Breast epithelium (tissue), 4 donors: ENCODE measurements around the gene C3orf18. TPM values are rescaled to one million over a fixed set of nuclear protein-coding genes. Genes with fewer than 3 reads are reported as not detected.
A peak's percentile ranks its signal among the peaks of the same experiment; 100 is the strongest.

Source experiments
- DNase-seq, 2 donors: peaks; one replicate each; pipeline ENCODE4 v3.0.0-alpha.2; 2019; ENCODE audit warnings: low spot score in 2 of 2
- H3K27ac ChIP-seq, 2 donors: fragments of 200-600 bp; sonication (generic) in 1 of 2; one replicate each; pipeline ENCODE4 v1.5.1; 2016 to 2019; ENCODE audit warnings: mild to moderate bottlenecking in 1 of 2
- H3K27me3 ChIP-seq, 2 donors: fragments of 200-600 bp; sonication (generic) in 1 of 2; one replicate each; pipeline versions ENCODE4 v1.5.1 to v1.6.0; 2017 to 2019; ENCODE audit warnings: control low read depth in 1 of 2, mild to moderate bottlenecking in 1 of 2
- H3K36me3 ChIP-seq: fragments of 200-600 bp; one replicate; pipeline ENCODE4 v1.5.1; 2019
- H3K4me1 ChIP-seq, 2 donors: fragments of 200-600 bp; sonication (generic); one replicate each; pipeline ENCODE4 v1.5.1; 2016 to 2019; ENCODE audit warnings: control low read depth in 1 of 2
- H3K4me3 ChIP-seq, 3 donors: fragments of 200-600 bp; sonication (generic); 1 replicate in 2 of 3; 2 replicates in 1 of 3; pipeline ENCODE4 v1.5.1; 2016 to 2019; ENCODE audit warnings: mild to moderate bottlenecking in 3 of 3, moderate library complexity in 2 of 3
- H3K9me3 ChIP-seq, 2 donors: fragments of 200-600 bp; sonication (generic) in 1 of 2; one replicate each; pipeline ENCODE4 v1.5.1; 2016 to 2019; ENCODE audit warnings: control low read depth in 1 of 2
- POLR2A ChIP-seq: fragments of 450-650 bp; IDR thresholded peaks from one replicate; pipeline ENCODE4 v1.6.1; 2016; ENCODE audit warnings: antibody characterized with exemption, mild to moderate bottlenecking, moderate library complexity
- POLR2AphosphoS5 ChIP-seq, 3 donors: sonication (generic); formaldehyde crosslinking; IDR thresholded peaks; one replicate each; pipeline ENCODE4 v1.6.1; 2017; ENCODE audit warnings: antibody characterized with exemption in 3 of 3
- intact Hi-C: fragments of 100-400 bp; cut with DNase I; formaldehyde crosslinking; loops from one replicate; pipeline ENCODE4 v1.15.1; 2023; ENCODE audit warnings: low total_unique reads
- total RNA-seq, 3 donors: library from RNA; depleted of rRNA; stranded (reverse); fragments of >200 nt; gene quantifications; one replicate each; pipeline ENCODE4 v1.1.0, GENCODE V29; 2016
- TF ChIP-seq, protein P1 (sequence below), 3 donors: fragments of 450-650 bp; IDR thresholded peaks; one replicate each; pipeline ENCODE4 v1.5.1; 2016 to 2017; ENCODE audit warnings: antibody characterized with exemption in 3 of 3, mild to moderate bottlenecking in 3 of 3, moderate library complexity in 3 of 3

The C3orf18 gene
- total RNA-seq, 3 donors from 2014 or later, result 10.7 to 16.8 (median 15.1) TPM

DNA sequence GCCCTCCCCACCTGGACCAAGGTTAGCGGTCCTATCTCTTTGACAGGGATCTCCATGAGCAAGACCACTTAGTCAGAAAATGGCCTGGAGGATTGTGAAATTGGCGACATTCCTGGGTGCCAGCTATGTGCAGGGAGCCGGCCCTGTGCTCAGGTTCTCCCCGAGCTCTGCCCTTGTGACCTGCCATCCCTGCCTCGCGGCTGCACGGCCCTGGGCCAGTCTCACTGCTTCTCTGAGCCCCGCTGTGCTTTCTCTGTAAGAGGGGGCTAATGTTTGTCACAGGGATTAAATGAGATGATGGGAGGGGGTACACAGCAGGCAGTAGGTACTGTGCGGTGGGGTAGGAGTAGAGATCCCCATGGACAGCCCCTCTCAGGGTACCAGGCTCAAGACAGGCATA, 14.9 kb downstream of the C3orf18 start:
- Histone ChIP-seq H3K27ac (no peak overlapping the region), H3K4me3 (no peak overlapping the region), H3K36me3 (no peaks in the 10 kb centered on the region), H3K9me3 (no peaks in the 10 kb centered on the region), H3K27me3 (no peaks in the 10 kb centered on the region), H3K4me1 (no peaks in the 10 kb centered on the region)
- DNase-seq, result no peak
- intact Hi-C loops, result no loop called here
- TF ChIP-seq, protein P1, sequence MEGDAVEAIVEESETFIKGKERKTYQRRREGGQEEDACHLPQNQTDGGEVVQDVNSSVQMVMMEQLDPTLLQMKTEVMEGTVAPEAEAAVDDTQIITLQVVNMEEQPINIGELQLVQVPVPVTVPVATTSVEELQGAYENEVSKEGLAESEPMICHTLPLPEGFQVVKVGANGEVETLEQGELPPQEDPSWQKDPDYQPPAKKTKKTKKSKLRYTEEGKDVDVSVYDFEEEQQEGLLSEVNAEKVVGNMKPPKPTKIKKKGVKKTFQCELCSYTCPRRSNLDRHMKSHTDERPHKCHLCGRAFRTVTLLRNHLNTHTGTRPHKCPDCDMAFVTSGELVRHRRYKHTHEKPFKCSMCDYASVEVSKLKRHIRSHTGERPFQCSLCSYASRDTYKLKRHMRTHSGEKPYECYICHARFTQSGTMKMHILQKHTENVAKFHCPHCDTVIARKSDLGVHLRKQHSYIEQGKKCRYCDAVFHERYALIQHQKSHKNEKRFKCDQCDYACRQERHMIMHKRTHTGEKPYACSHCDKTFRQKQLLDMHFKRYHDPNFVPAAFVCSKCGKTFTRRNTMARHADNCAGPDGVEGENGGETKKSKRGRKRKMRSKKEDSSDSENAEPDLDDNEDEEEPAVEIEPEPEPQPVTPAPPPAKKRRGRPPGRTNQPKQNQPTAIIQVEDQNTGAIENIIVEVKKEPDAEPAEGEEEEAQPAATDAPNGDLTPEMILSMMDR (IDR thresholded peaks at IDR 0.05), result no peak
- no peak for TF ChIP-seq POLR2A
- no peak for TF ChIP-seq POLR2AphosphoS5 (IDR thresholded peaks at IDR 0.05)

DNA sequence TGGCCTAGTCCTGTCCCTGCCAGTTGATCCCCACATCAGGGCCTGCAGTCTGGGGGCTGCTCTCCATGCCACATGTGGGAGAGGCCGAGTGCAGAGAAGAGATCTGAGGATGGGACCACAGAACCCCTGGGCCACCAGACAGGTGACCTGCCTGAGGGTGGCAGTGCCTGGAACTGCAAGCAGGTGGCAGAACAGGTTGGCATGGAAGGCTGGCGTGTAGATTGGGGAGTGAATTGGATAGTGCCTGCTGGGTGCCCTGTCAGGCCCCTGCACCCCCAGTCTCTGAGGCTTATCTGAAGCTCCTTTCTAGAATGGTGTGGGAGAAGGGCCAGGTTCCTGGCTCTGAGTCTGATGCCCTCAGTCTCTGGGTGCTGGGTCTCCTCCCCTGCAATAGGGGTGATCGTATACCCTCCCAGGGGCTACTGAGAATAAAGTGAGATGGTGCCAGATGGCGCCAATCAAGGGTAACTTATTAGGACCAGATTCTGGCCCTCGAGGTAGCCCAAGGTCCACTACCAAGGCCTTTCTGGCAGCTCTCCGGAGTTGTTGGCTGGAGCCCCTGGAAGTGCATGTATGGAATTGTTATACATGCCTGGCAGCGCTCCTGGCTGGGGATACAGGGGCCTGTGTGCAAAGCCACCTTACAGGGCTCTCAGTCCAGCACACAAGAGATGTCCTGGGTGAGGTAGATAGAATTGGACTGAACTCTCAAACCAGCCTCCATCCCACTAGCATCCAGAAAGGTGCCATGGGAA, 15.7 kb downstream of the C3orf18 start:
- DNase-seq, result no peak
- Histone ChIP-seq H3K9me3 (no peaks in the 10 kb centered on the region), H3K27ac (no peak overlapping the region), H3K4me1 (no peaks in the 10 kb centered on the region), H3K4me3 (no peak overlapping the region), H3K27me3 (no peaks in the 10 kb centered on the region), H3K36me3 (no peaks in the 10 kb centered on the region)
- TF ChIP-seq POLR2A, result no peak
- TF ChIP-seq, protein P1 (IDR thresholded peaks at IDR 0.05), result peak in 1 of 3 donors; percentile 9
- intact Hi-C loops, result no loop called here

DNA sequence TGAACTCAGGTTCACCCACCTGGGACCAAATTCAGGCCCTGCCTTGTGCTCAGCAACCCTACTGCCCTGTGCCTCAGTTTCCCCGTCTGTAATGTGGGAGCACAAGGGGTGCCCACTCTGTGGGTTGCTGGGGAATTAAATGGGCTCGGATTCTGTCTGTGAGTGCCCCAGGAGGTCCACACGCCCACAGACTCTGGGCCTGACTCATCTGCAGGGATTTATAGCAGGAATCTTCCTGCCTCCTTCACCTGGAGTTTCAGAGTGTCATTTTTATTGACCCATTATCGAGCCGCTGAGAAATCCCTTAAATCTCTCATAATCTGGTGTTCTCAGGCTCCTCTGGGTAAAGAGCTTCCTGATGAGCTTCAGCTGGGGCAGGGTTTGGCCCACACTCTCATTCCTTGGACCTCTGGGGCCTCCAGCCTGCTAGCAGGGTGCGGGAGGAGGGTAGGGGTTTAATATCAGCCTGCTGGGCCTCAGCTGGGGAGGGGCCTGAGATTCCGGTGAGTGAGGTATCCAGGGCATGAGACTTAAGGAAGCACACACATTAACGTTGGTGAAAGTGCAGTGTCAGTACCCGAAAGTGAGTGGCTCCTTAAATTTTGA, 16.4 kb downstream of the C3orf18 start:
- Histone ChIP-seq H3K27me3 (no peaks in the 10 kb centered on the region), H3K4me3 (no peak overlapping the region), H3K27ac (no peak overlapping the region), H3K36me3 (no peaks in the 10 kb centered on the region), H3K9me3 (no peaks in the 10 kb centered on the region), H3K4me1 (no peaks in the 10 kb centered on the region)
- TF ChIP-seq POLR2A, result no peak
- TF ChIP-seq, protein P1 (IDR thresholded peaks at IDR 0.05), result no peak
- TF ChIP-seq POLR2AphosphoS5 (IDR thresholded peaks at IDR 0.05), result no peak
- intact Hi-C loops, result no loop called here
- no peak for DNase-seq

DNA sequence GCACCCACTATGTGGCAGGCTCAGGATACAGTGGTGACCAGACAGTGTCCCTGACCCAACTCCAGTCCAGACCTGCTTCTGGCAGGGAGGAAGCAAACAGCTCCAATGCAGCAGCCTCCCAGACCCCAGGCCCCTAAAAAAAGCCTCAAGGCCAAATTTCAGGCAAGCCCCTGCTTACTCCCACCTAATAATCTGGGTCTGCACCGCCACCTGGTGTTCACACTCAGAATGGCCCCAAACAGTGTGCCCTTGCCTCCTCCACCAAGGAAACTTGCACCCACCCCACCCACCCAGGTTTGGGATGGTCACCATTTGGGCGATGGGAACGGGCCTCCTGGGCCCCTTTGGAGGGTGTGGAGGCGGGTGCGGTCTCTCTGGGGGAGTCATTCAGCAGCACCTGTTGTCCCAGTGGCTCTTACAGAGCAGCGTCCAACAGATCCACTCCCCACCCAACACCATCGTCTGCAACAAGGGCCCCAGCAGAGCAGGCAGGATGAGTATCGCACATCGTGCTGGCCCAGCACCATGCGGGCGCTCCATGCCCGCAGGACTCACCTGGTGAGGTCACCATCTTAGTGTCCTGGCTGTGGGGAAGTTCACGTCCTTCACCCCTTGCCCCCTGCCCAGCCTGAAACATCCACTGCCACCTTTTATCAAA, 17.3 kb downstream of the C3orf18 start:
- TF ChIP-seq, protein P1 (IDR thresholded peaks at IDR 0.05), result peak in 2 of 3 donors; percentile 53 to 55
- TF ChIP-seq POLR2AphosphoS5 (IDR thresholded peaks at IDR 0.05) (no peak), POLR2A (no peak)
- intact Hi-C loops, result no loop called here
- Histone ChIP-seq H3K4me1 (no peaks in the 10 kb centered on the region), H3K9me3 (no peaks in the 10 kb centered on the region), H3K27me3 (no peaks in the 10 kb centered on the region), H3K36me3 (no peaks in the 10 kb centered on the region), H3K27ac (no peak overlapping the region), H3K4me3 (no peak overlapping the region)
- DNase-seq, result peak in 1 of 2 donors; percentile 28

DNA sequence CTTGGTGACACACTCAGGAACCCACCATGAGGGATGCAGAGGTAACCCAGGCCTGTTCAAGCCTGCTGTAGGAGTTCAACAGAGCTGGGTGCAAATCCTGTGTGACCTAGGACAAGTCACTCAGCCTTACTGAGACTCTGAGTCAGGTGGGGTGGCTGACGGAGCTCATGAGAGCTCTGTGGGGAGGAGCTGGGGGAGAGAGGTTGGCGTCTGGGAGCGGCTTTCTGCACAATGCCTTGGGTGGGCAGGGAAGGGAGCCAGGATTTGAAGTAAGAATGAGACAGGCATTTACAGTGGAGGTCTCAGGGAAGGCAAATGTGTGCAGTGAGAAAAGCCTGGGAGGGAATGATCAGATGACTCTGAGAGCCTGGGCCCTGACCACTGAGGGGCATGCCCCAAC, 18.3 kb downstream of the C3orf18 start:
- DNase-seq, result no peak
- Histone ChIP-seq H3K36me3 (no peaks in the 10 kb centered on the region), H3K4me3 (no peak overlapping the region), H3K9me3 (no peaks in the 10 kb centered on the region), H3K4me1 (no peaks in the 10 kb centered on the region), H3K27me3 (no peaks in the 10 kb centered on the region), H3K27ac (no peak overlapping the region)
- TF ChIP-seq, protein P1 (IDR thresholded peaks at IDR 0.05), result no peak
- TF ChIP-seq POLR2A (no peak), POLR2AphosphoS5 (IDR thresholded peaks at IDR 0.05) (no peak)
- intact Hi-C loops, result no loop called here
